ENCODE results near the gene TMEM178A.

DNA sequence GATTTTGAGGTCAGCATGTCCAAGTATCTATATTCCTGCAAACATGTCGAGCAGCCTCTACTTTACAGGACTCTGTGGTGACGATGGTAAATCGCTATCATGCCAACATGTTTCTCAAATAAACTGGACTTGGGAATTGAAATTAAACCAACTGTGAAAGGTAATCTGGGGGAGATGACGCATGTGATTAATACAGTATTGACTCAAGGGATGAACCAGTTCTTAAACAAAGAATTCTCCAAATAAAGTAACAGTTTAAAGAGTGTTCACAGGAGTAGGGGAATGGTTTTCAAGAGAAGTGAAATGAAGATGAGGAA is 59.1 kb downstream of the TMEM178A start:
- TF ChIP-seq, protein P1, sequence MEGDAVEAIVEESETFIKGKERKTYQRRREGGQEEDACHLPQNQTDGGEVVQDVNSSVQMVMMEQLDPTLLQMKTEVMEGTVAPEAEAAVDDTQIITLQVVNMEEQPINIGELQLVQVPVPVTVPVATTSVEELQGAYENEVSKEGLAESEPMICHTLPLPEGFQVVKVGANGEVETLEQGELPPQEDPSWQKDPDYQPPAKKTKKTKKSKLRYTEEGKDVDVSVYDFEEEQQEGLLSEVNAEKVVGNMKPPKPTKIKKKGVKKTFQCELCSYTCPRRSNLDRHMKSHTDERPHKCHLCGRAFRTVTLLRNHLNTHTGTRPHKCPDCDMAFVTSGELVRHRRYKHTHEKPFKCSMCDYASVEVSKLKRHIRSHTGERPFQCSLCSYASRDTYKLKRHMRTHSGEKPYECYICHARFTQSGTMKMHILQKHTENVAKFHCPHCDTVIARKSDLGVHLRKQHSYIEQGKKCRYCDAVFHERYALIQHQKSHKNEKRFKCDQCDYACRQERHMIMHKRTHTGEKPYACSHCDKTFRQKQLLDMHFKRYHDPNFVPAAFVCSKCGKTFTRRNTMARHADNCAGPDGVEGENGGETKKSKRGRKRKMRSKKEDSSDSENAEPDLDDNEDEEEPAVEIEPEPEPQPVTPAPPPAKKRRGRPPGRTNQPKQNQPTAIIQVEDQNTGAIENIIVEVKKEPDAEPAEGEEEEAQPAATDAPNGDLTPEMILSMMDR (IDR thresholded peaks at IDR 0.05) = no peak
- TF ChIP-seq EZH2 (IDR thresholded peaks at IDR 0.05; ENCODE audit: borderline replicate concordance, insufficient read depth, low read depth, low read length, poor library complexity, severe bottlenecking) = no peak

Data from B cell (primary cell).